Amniotic epithelial cell (primary cell): ENCODE results near the gene DAGLA.

Experiments used
- DNase-seq: peaks from one replicate; pipeline ENCODE4 v3.0.0-alpha.2; 2010; ENCODE audit warnings: low read depth

DAGLA gene

GRCh38 chr11:61747192-61747966 is 67.2 kb downstream of the DAGLA start:
- DNase-seq: peak; percentile 62

GRCh38 chr11:61747967-61748285 is 67.7 kb downstream of the DAGLA start:
- DNase-seq: no peak

- DNase-seq: peak; percentile 78
These were observed 69.5 kb downstream of the DAGLA start for GRCh38 chr11:61749591-61750217.

- no peak for DNase-seq
These were observed 70.6 kb downstream of the DAGLA start for GRCh38 chr11:61750631-61751273.

- DNase-seq: no peak
These were observed 71.2 kb downstream of the DAGLA start for GRCh38 chr11:61751384-61751783.

GRCh38 chr11:61752117-61752924 is 72.1 kb downstream of the DAGLA start, which contains the start of gene MYRF:
Gene MYRF (plus strand): TSS chr11:61752636. CDS start chr11:61752745, 109 bp downstream.
- DNase-seq: no peak

GRCh38 chr11:61752925-61753521 is 72.8 kb downstream of the DAGLA start:
- no peak for DNase-seq

GRCh38 chr11:61753672-61754071 is 73.5 kb downstream of the DAGLA start:
- no peak for DNase-seq

- DNase-seq: peak; percentile 95
These were observed 74.6 kb downstream of the DAGLA start for GRCh38 chr11:61754534-61755482.

- no peak for DNase-seq
These were observed 75.9 kb downstream of the DAGLA start for GRCh38 chr11:61756147-61756451.

GRCh38 chr11:61756452-61757212 is 76.4 kb downstream of the DAGLA start:
- DNase-seq: peak; percentile 52

GRCh38 chr11:61757213-61757862 is 77.1 kb downstream of the DAGLA start:
- DNase-seq: no peak

GRCh38 chr11:61760946-61761345 is 80.8 kb downstream of the DAGLA start:
- DNase-seq: no peak

GRCh38 chr11:61761440-61762222 is 81.4 kb downstream of the DAGLA start:
- DNase-seq: peak; percentile 34

GRCh38 chr11:61762223-61762615 is 82.0 kb downstream of the DAGLA start:
- DNase-seq: no peak

- peak; percentile 81 for DNase-seq
These were observed 82.6 kb downstream of the DAGLA start for GRCh38 chr11:61762798-61763197.

GRCh38 chr11:61763930-61764605 is 83.9 kb downstream of the DAGLA start:
- DNase-seq: peak; percentile 49

- DNase-seq: peak; percentile 97
These were observed 84.5 kb downstream of the DAGLA start for GRCh38 chr11:61764606-61765260.
